ENCODE data around the gene REPS1.

GRCh38 chr6:138914701-138915100, 73.4 kb downstream of the REPS1 start:
- no peak for TF ChIP-seq CTCF (IDR thresholded peaks at IDR 0.05)
- no peak for TF ChIP-seq EZH2 (IDR thresholded peaks at IDR 0.05; ENCODE audit: borderline replicate concordance, insufficient read depth, low read depth, low read length, poor library complexity, severe bottlenecking)
